ENCODE measurements around the gene CUL7.
"Not testable (repeated sequence)": the region's sequence is repeated elsewhere in the genome, so short reads cannot be mapped to it uniquely, and the experiment has no call there.

Gene CUL7

GRCh38 chr6:43053545-43054205 is at the start of gene CUL7:
Gene CUL7 (minus strand): TSS chr6:43053851. CDS start chr6:43052788, 1,063 bp downstream.
- DNase-seq (ENCODE audit: low spot score): peak; percentile 99

- DNase-seq (ENCODE audit: low spot score): no peak
Measured at GRCh38 chr6:43101497-43101896, 47.8 kb upstream of the CUL7 start.

GRCh38 chr6:43097502-43097901 is 43.9 kb upstream of the CUL7 start:
- no peak for DNase-seq (ENCODE audit: low spot score)

- DNase-seq (ENCODE audit: low spot score): no peak
Measured at GRCh38 chr6:43097098-43097489, 43.4 kb upstream of the CUL7 start.

- DNase-seq (ENCODE audit: low spot score): peak; percentile 72
Measured at GRCh38 chr6:43096451-43097097, 42.9 kb upstream of the CUL7 start.

- DNase-seq (ENCODE audit: low spot score): no peak
Measured at GRCh38 chr6:43095939-43096338, 42.3 kb upstream of the CUL7 start.

- peak; percentile 83 for DNase-seq (ENCODE audit: low spot score)
Measured at GRCh38 chr6:43093436-43094289, 40.0 kb upstream of the CUL7 start.

GRCh38 chr6:43092635-43093034 is 39.0 kb upstream of the CUL7 start:
- no peak for DNase-seq (ENCODE audit: low spot score)

- DNase-seq (ENCODE audit: low spot score): no peak
Measured at GRCh38 chr6:43091436-43091991, 37.9 kb upstream of the CUL7 start.

- DNase-seq (ENCODE audit: low spot score): no peak
Measured at GRCh38 chr6:43091020-43091419, 37.4 kb upstream of the CUL7 start.

GRCh38 chr6:43090559-43090956 is 36.9 kb upstream of the CUL7 start:
- DNase-seq (ENCODE audit: low spot score): no peak

- DNase-seq (ENCODE audit: low spot score): peak; percentile 62
Measured at GRCh38 chr6:43089874-43090558, 36.4 kb upstream of the CUL7 start.

- no peak for DNase-seq (ENCODE audit: low spot score)
Measured at GRCh38 chr6:43089467-43089866, 35.8 kb upstream of the CUL7 start.

GRCh38 chr6:43088654-43089056 is 35.0 kb upstream of the CUL7 start:
- no peak for DNase-seq (ENCODE audit: low spot score)

GRCh38 chr6:43086022-43086658 is 32.5 kb upstream of the CUL7 start:
- no peak for DNase-seq (ENCODE audit: low spot score)

GRCh38 chr6:43082806-43083655 is 29.4 kb upstream of the CUL7 start:
- no peak for DNase-seq (ENCODE audit: low spot score)

GRCh38 chr6:43081922-43082321 is 28.3 kb upstream of the CUL7 start:
- not testable (repeated sequence) for DNase-seq (ENCODE audit: low spot score)

- no peak for DNase-seq (ENCODE audit: low spot score)
Measured at GRCh38 chr6:43081043-43081442, 27.4 kb upstream of the CUL7 start.

- DNase-seq (ENCODE audit: low spot score): peak; percentile 51
Measured at GRCh38 chr6:43078691-43079090, 25.0 kb upstream of the CUL7 start.

- DNase-seq (ENCODE audit: low spot score): peak; percentile 60
Measured at GRCh38 chr6:43077981-43078511, 24.4 kb upstream of the CUL7 start.
